ENCODE data around the gene KCNH8. TPM values are rescaled to one million over a fixed set of nuclear protein-coding genes. Genes with fewer than 3 reads are reported as not detected.

KCNH8 gene
- total RNA-seq, 1 experiment from 2014 or later: 0.12 TPM

DNA sequence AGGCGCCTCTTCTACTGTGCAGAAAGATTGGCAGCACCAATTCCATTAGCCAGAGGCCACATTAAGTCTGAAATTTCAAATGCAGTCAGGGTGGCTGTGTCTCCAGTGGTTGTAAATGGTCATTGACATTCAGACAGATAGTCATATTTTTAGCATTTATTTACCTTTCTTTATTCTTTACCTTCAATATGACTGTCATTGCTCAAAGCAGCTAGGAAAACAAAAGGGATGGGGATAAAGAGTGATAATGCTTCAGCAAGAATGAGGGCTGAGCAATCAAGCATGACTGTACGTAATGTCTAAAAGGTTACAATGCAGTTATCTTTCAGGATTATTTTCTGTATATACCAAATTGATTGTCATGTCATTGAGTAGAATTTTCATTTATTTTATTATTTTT is 425.3 kb downstream of the KCNH8 start:
- ChIA-PET POLR2A (no interaction called here), CTCF (no interaction called here), RAD21 (ENCODE audit: low non-redundant PET in 1 of 2, low total read pairs in 2 of 2, uncharacterized antibody in 2 of 2, unreplicated experiment in 2 of 2) (no interaction called here)
- Histone ChIP-seq H3K79me2 (ENCODE audit: insufficient read depth, low read length) (no peaks in the 10 kb centered on the region), H3K9me3 (ENCODE audit: control insufficient read depth in 1 of 2, insufficient read depth in 1 of 2, low read depth in 1 of 2, low read length in 2 of 2) (peaks cover 0 to 7% of the 10 kb centered on the region in 2 experiments; a peak in 1 of 4 replicates), H3K9ac (ENCODE audit: low read length) (no peak overlapping the region), H3K4me1 (ENCODE audit: control insufficient read depth in 1 of 2, insufficient read depth in 2 of 2, low read length in 2 of 2) (no peaks in the 10 kb centered on the region), H3K27ac (ENCODE audit: low read depth, low read length) (no peak overlapping the region), H3K4me2 (ENCODE audit: low read length) (no peak overlapping the region), H3K36me3 (ENCODE audit: control insufficient read depth in 1 of 2, insufficient read depth in 2 of 2, low read length in 2 of 2) (no peaks in the 10 kb centered on the region), H3K4me3 (replicated peaks in 1 of 2; ENCODE audit: low read depth in 1 of 2, low read length in 2 of 2) (no peak overlapping the region), H3K9me2 (ENCODE audit: insufficient read depth) (no peaks in the 10 kb centered on the region), H2AFZ (ENCODE audit: low read depth, low read length, poor library complexity, severe bottlenecking) (no peak overlapping the region), H4K20me1 (ENCODE audit: insufficient read depth) (no peaks in the 10 kb centered on the region), H3K27me3 (ENCODE audit: insufficient read depth, low read length) (no peaks in the 10 kb centered on the region)
- ATAC-seq (no peak), DNase-seq (ENCODE audit: low read depth, low spot score) (no peak)
- intact Hi-C loops (cut with micrococcal nuclease): no loop called here
- BruUV-seq (replicated peaks): no TSS peak
- TF ChIP-seq ZFX (IDR thresholded peaks at IDR 0.05): no peak
- no peak for TF ChIP-seq POLR2A (IDR thresholded peaks at IDR 0.05; ENCODE audit: borderline replicate concordance, extremely low read depth, insufficient read depth, insufficient read length)
- no peak for TF ChIP-seq FOSL1 (IDR thresholded peaks at IDR 0.05; ENCODE audit: low read depth)
- no peak for TF ChIP-seq ZNF274 (IDR thresholded peaks at IDR 0.05; ENCODE audit: low read depth, low read length)
- no peak for TF ChIP-seq EZH2 (IDR thresholded peaks at IDR 0.05)
- no peak for TF ChIP-seq ATF3 (IDR thresholded peaks at IDR 0.05)
- no peak for TF ChIP-seq POLR2AphosphoS5 (IDR thresholded peaks at IDR 0.05; ENCODE audit: low read depth, low read length)
- no peak for TF ChIP-seq ELF1 (IDR thresholded peaks at IDR 0.05; ENCODE audit: borderline replicate concordance, low read depth)
- TF ChIP-seq SRF (IDR thresholded peaks at IDR 0.05; ENCODE audit: low read depth): no peak
- TF ChIP-seq CTCF (IDR thresholded peaks at IDR 0.05 in 2 of 3, conservative IDR thresholded peaks at IDR 0.05 in 1 of 3; ENCODE audit: borderline replicate concordance in 1 of 3, insufficient read depth in 1 of 3, low read depth in 2 of 3, low read length in 2 of 3): no peak
- no peak for TF ChIP-seq JUND (IDR thresholded peaks at IDR 0.05)
- TF ChIP-seq EGR1 (IDR thresholded peaks at IDR 0.05; ENCODE audit: low read depth): no peak
- TF ChIP-seq, protein P1, sequence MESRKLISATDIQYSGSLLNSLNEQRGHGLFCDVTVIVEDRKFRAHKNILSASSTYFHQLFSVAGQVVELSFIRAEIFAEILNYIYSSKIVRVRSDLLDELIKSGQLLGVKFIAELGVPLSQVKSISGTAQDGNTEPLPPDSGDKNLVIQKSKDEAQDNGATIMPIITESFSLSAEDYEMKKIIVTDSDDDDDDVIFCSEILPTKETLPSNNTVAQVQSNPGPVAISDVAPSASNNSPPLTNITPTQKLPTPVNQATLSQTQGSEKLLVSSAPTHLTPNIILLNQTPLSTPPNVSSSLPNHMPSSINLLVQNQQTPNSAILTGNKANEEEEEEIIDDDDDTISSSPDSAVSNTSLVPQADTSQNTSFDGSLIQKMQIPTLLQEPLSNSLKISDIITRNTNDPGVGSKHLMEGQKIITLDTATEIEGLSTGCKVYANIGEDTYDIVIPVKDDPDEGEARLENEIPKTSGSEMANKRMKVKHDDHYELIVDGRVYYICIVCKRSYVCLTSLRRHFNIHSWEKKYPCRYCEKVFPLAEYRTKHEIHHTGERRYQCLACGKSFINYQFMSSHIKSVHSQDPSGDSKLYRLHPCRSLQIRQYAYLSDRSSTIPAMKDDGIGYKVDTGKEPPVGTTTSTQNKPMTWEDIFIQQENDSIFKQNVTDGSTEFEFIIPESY (IDR thresholded peaks at IDR 0.05; ENCODE audit: extremely low read depth, insufficient replicate concordance, low read length): no peak
- no peak for TF ChIP-seq RAD21 (IDR thresholded peaks at IDR 0.05; ENCODE audit: low read depth)
- no peak for TF ChIP-seq MAX (IDR thresholded peaks at IDR 0.05)

All from HCT116 (cell line).